Measurements from ENCODE around the gene SLCO4A1. TPM values are rescaled to one million over a fixed set of nuclear protein-coding genes. Genes with fewer than 3 reads are reported as not detected.

Gene SLCO4A1
- total and polyA plus RNA-seq, 9 of the 15 experiments (the other 6 are each of a cell fraction or from before 2014, with no cell fraction given): 1.6 to 21.9 (median 12.8) TPM

DNA sequence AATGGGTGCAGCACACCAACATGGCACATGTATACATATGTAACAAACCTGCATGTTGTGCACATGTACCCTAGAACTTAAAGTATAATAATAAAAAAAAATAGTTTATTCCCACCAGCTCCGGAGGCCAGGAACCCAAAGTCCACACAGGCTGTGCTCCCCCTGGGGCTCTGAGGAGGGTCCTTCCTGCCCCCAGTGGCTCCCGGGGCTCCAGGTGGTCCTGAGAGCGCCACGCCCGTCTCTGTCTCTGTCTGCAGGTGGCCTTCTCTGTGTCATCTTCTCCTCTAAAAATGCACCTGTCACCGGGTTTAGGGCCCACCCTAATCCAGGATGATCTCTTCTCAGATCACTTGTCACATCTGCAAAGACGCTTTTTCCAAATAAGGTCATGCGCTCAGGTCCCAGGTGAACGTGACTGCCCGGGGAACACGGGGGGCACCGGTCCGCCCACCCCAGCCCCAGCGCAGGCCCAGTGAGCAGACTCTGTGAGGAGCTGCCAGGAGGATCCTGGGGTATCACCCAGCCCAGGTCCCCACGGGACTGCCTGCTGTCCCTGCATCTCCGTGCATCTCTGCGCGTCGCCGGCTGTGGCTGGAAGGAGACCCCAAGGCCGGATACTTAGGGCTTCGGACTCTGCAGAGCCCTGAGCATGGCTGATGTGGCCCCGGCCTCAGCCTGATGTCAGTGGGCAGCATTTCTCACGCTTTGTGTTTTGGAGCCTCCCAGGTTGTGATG, 11.8 kb downstream of the SLCO4A1 start (continued):
- TF ChIP-seq FOSL1 (tag; conservative IDR thresholded peaks at IDR 0.05): no peak
- TF ChIP-seq ZNF699 (CRISPR knock-in tag; IDR thresholded peaks at IDR 0.05; ENCODE audit: insufficient replicate concordance): no peak
- TF ChIP-seq, protein P1, sequence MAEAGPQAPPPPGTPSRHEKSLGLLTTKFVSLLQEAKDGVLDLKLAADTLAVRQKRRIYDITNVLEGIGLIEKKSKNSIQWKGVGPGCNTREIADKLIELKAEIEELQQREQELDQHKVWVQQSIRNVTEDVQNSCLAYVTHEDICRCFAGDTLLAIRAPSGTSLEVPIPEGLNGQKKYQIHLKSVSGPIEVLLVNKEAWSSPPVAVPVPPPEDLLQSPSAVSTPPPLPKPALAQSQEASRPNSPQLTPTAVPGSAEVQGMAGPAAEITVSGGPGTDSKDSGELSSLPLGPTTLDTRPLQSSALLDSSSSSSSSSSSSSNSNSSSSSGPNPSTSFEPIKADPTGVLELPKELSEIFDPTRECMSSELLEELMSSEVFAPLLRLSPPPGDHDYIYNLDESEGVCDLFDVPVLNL (CRISPR knock-in tag; IDR thresholded peaks at IDR 0.05; ENCODE audit: low read depth): no peak
- no peak for TF ChIP-seq TAF9B (IDR thresholded peaks at IDR 0.05; ENCODE audit: partially characterized antibody)
- TF ChIP-seq ZBTB8A (IDR thresholded peaks at IDR 0.05; ENCODE audit: partially characterized antibody): no peak

DNA sequence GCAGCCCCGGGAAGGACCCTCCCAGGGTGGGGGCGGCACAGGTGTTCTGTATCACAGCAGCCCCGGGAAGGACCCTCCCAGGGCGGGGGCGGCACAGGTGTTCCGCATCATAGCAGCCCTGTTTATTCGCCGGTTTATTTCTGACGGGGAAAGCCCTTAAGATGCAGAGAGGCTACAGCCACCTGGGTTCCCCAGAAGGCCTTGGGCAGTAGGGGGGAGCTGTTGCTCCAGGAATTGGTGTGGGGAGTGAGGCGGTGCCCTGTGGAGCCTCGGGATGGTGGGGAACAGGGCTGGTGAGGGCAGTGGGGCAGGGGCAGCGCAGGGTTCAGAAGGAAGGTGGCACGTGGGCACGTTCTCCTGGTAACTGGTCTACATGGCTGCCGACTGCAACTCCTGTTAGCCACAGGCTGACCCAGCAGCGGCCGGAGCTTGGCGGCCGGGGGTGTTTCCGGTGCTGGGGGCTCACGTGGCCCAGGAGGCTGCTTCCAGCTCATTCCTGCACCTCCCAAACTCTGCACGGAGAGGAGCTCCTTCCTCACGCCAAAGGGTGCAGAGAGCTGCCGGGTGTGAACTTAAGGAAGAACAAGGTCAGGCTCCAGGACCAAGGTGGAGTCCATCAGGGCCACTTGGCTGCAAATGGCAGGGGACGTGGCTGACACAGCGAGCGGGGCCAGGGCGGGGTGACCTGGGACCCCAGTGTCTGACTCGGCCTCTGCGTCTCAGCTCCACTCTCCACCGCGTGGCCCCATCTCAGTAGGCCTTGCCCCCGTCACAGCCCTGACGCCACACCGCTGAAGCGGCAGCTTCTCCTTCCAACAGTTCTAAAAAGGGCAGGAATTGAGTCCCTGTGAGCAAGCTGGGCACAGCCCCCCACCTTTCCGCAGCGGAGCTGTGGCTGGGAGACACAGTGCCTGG, 13.2 kb downstream of the SLCO4A1 start:
- peaks cover 9% of the 10 kb centered on the region for H3K9me1 ChIP-seq (ENCODE audit: control insufficient read depth, insufficient read depth, low read length)
- no TSS peak for BruUV-seq (replicated peaks)
- DNase-seq (ENCODE audit: extremely low read depth in 1 of 4, low spot score in 3 of 4): no peak
- in situ Hi-C loops (cut with MboI): no loop called here
- 89% methylated on average over 34 of the region's 38 CpGs for WGBS (ENCODE audit: insufficient coverage, low coverage, missing lambda C conversion rate)
- peaks cover 19 to 63% of the 10 kb centered on the region in 2 experiments for H3K4me1 ChIP-seq (replicated peaks in 1 of 2; ENCODE audit: control insufficient read depth in 2 of 2, insufficient read depth in 2 of 2, low read length in 2 of 2)
- no peak for ATAC-seq
- no peaks in the 10 kb centered on the region for H3K9me3 ChIP-seq (replicated peaks; ENCODE audit: control insufficient read depth, insufficient read depth, low read depth, low read length)
- H2AFZ ChIP-seq (ENCODE audit: low read depth, low read length): no peak overlapping the region
- no peak for FAIRE-seq
- H3K27me3 ChIP-seq (ENCODE audit: control insufficient read depth in 2 of 2, insufficient read depth in 2 of 2, low read length in 2 of 2): no peaks in the 10 kb centered on the region
- intact Hi-C loops (cut with micrococcal nuclease): no loop called here
- H3K9ac ChIP-seq (ENCODE audit: insufficient read depth in 1 of 2, low read depth in 2 of 2, low read length in 2 of 2): no peak overlapping the region
- peaks cover 44% of the 10 kb centered on the region; the same call in 2 of the 3 replicates for H3K36me3 ChIP-seq (ENCODE audit: control insufficient read depth, insufficient read depth, low read length)
- H3K4me2 ChIP-seq (ENCODE audit: insufficient read depth, low read length): no peak overlapping the region
- H3K79me2 ChIP-seq (ENCODE audit: control insufficient read depth, insufficient read depth, low read length): peaks cover 32% of the 10 kb centered on the region
- no peak overlapping the region for H3K27ac ChIP-seq (ENCODE audit: extremely low read depth, low read depth, low read length)
- no peak overlapping the region for H3K4me3 ChIP-seq
- POLR2A ChIA-PET: interaction anchor here (0.6 to 1.4 kb wide), 6 partner anchors 8 to 1293 kb away, joined by 3 to 6 read pairs (median 4); partner anchors contain the start of gene SLCO4A1
- H4K20me1 ChIP-seq (replicated peaks; ENCODE audit: control insufficient read depth, insufficient read depth, low read length): peaks cover 18% of the 10 kb centered on the region
- CTCF ChIA-PET (ENCODE audit: low intra/inter-chr PET ratio): no interaction called here
- TF ChIP-seq, protein P2, sequence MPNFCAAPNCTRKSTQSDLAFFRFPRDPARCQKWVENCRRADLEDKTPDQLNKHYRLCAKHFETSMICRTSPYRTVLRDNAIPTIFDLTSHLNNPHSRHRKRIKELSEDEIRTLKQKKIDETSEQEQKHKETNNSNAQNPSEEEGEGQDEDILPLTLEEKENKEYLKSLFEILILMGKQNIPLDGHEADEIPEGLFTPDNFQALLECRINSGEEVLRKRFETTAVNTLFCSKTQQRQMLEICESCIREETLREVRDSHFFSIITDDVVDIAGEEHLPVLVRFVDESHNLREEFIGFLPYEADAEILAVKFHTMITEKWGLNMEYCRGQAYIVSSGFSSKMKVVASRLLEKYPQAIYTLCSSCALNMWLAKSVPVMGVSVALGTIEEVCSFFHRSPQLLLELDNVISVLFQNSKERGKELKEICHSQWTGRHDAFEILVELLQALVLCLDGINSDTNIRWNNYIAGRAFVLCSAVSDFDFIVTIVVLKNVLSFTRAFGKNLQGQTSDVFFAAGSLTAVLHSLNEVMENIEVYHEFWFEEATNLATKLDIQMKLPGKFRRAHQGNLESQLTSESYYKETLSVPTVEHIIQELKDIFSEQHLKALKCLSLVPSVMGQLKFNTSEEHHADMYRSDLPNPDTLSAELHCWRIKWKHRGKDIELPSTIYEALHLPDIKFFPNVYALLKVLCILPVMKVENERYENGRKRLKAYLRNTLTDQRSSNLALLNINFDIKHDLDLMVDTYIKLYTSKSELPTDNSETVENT (CRISPR knock-in tag; IDR thresholded peaks at IDR 0.05): no peak
- TF ChIP-seq, protein P3, sequence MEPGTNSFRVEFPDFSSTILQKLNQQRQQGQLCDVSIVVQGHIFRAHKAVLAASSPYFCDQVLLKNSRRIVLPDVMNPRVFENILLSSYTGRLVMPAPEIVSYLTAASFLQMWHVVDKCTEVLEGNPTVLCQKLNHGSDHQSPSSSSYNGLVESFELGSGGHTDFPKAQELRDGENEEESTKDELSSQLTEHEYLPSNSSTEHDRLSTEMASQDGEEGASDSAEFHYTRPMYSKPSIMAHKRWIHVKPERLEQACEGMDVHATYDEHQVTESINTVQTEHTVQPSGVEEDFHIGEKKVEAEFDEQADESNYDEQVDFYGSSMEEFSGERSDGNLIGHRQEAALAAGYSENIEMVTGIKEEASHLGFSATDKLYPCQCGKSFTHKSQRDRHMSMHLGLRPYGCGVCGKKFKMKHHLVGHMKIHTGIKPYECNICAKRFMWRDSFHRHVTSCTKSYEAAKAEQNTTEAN (CRISPR knock-in tag; IDR thresholded peaks at IDR 0.05): no peak
- TF ChIP-seq, protein P4, sequence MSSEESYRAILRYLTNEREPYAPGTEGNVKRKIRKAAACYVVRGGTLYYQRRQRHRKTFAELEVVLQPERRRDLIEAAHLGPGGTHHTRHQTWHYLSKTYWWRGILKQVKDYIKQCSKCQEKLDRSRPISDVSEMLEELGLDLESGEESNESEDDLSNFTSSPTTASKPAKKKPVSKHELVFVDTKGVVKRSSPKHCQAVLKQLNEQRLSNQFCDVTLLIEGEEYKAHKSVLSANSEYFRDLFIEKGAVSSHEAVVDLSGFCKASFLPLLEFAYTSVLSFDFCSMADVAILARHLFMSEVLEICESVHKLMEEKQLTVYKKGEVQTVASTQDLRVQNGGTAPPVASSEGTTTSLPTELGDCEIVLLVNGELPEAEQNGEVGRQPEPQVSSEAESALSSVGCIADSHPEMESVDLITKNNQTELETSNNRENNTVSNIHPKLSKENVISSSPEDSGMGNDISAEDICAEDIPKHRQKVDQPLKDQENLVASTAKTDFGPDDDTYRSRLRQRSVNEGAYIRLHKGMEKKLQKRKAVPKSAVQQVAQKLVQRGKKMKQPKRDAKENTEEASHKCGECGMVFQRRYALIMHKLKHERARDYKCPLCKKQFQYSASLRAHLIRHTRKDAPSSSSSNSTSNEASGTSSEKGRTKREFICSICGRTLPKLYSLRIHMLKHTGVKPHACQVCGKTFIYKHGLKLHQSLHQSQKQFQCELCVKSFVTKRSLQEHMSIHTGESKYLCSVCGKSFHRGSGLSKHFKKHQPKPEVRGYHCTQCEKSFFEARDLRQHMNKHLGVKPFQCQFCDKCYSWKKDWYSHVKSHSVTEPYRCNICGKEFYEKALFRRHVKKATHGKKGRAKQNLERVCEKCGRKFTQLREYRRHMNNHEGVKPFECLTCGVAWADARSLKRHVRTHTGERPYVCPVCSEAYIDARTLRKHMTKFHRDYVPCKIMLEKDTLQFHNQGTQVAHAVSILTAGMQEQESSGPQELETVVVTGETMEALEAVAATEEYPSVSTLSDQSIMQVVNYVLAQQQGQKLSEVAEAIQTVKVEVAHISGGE (CRISPR knock-in tag; IDR thresholded peaks at IDR 0.05): no peak

All from K562 (cell line).